ENCODE measurements around the gene WDR59. TPM values are rescaled to one million over a fixed set of nuclear protein-coding genes. Genes with fewer than 3 reads are reported as not detected.
A peak's percentile ranks its signal among the peaks of the same experiment; 100 is the strongest.

The WDR59 gene
- total RNA-seq, 2 donors from 2014 or later, result 105 to 110 TPM

- no peak for DNase-seq
- Mint-ChIP-seq H3K27ac (no peak overlapping the region), H3K4me1 (no peaks in the 10 kb centered on the region), H3K9me3 (no peaks in the 10 kb centered on the region), H3K27me3 (ENCODE audit: insufficient read depth) (no peaks in the 10 kb centered on the region), H3K4me3 (no peak overlapping the region), H3K36me3 (ENCODE audit: low read depth) (peaks cover 9% of the 10 kb centered on the region)
- no peak overlapping the region for H3K9ac ChIP-seq (ENCODE audit: extremely low read depth, low read length, poor library complexity, severe bottlenecking)
- H3K4me1 ChIP-seq (ENCODE audit: control insufficient read depth, insufficient read depth, low read length), result no peaks in the 10 kb centered on the region
- no peaks in the 10 kb centered on the region for H3K36me3 ChIP-seq (ENCODE audit: control insufficient read depth, insufficient read depth, low read length)
- 82% methylated on average over 3 of the region's 3 CpGs for WGBS, 2 experiments (ENCODE audit: insufficient coverage in 1 of 2, insufficient read length in 1 of 2)
- H3K4me3 ChIP-seq (ENCODE audit: low read length), result no peak overlapping the region
- peak overlapping the region; percentile 59 for H3K27ac ChIP-seq (ENCODE audit: low read depth, low read length)
- H3K27me3 ChIP-seq (ENCODE audit: control insufficient read depth, insufficient read depth, low read length, poor library complexity, severe bottlenecking), result no peaks in the 10 kb centered on the region
- TF ChIP-seq CTCF (conservative IDR thresholded peaks at IDR 0.05), result no peak
- H3K9me3 ChIP-seq (ENCODE audit: control insufficient read depth, low read length), result peaks cover 5% of the 10 kb centered on the region
Observed at GRCh38 chr16:75011634-75012307, 26.8 kb upstream of the WDR59 start.

- no peaks in the 10 kb centered on the region for H3K27me3 Mint-ChIP-seq (ENCODE audit: insufficient read depth)
- H3K4me1 ChIP-seq (ENCODE audit: control insufficient read depth, insufficient read depth, low read length), result no peaks in the 10 kb centered on the region
- no peak overlapping the region for H3K9ac ChIP-seq (ENCODE audit: extremely low read depth, low read length, poor library complexity, severe bottlenecking)
- H3K27ac ChIP-seq (ENCODE audit: low read depth, low read length), result no peak overlapping the region
- H3K4me3 ChIP-seq (ENCODE audit: low read length), result no peak overlapping the region
- no peak for TF ChIP-seq CTCF (conservative IDR thresholded peaks at IDR 0.05)
- no peak overlapping the region for H3K27ac Mint-ChIP-seq
- H3K4me3 Mint-ChIP-seq, result no peak overlapping the region
- H3K9me3 Mint-ChIP-seq, result no peaks in the 10 kb centered on the region
- no peaks in the 10 kb centered on the region for H3K27me3 ChIP-seq (ENCODE audit: control insufficient read depth, insufficient read depth, low read length, poor library complexity, severe bottlenecking)
- H3K4me1 Mint-ChIP-seq, result no peaks in the 10 kb centered on the region
- peaks cover 8% of the 10 kb centered on the region for H3K36me3 Mint-ChIP-seq (ENCODE audit: low read depth)
- DNase-seq, result no peak
- H3K9me3 ChIP-seq (ENCODE audit: control insufficient read depth, low read length), result peaks cover 5% of the 10 kb centered on the region
- 93 to 100% methylated on average over 1 to 3 of the region's 3 CpGs for WGBS, 2 experiments (ENCODE audit: insufficient coverage in 1 of 2, insufficient read length in 1 of 2)
- H3K36me3 ChIP-seq (ENCODE audit: control insufficient read depth, insufficient read depth, low read length), result no peaks in the 10 kb centered on the region
Observed at GRCh38 chr16:75010427-75010826, 25.5 kb upstream of the WDR59 start.

DNA sequence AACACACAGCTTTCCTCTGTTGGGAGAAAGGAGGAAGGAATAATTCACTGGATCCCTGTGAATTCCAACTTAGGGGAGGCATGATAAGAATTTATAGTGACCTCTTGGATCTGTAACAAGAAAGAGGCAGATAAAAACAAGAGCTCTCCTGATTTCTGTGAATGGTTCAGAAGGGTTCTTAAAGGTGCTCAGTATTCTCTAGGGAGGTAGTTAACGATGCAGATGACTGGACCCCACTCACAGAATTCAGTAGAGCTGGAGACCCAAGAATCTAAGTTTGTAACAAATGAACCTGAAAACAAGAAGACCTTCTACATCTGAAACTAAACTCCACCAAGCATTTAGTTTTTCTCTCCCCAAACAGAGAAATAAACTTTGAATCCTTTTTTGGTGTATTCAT lies 22.5 kb upstream of the WDR59 start:
- Histone ChIP-seq H3K4me1 (ENCODE audit: control insufficient read depth, insufficient read depth, low read length) (no peaks in the 10 kb centered on the region), H3K36me3 (ENCODE audit: control insufficient read depth, insufficient read depth, low read length) (no peaks in the 10 kb centered on the region), H3K4me3 (ENCODE audit: low read length) (no peak overlapping the region), H3K9ac (ENCODE audit: extremely low read depth, low read length, poor library complexity, severe bottlenecking) (no peak overlapping the region), H3K27ac (ENCODE audit: low read depth, low read length) (no peak overlapping the region), H3K27me3 (ENCODE audit: control insufficient read depth, insufficient read depth, low read length, poor library complexity, severe bottlenecking) (no peaks in the 10 kb centered on the region), H3K9me3 (ENCODE audit: control insufficient read depth, low read length) (peaks cover 5% of the 10 kb centered on the region)
- TF ChIP-seq CTCF (conservative IDR thresholded peaks at IDR 0.05), result no peak
- Mint-ChIP-seq H3K4me1 (peaks cover 12% of the 10 kb centered on the region), H3K27me3 (ENCODE audit: insufficient read depth) (no peaks in the 10 kb centered on the region), H3K9me3 (no peaks in the 10 kb centered on the region), H3K27ac (no peak overlapping the region), H3K36me3 (ENCODE audit: low read depth) (peaks cover 10% of the 10 kb centered on the region), H3K4me3 (no peak overlapping the region)
- DNase-seq, result no peak
- WGBS, 2 experiments (ENCODE audit: insufficient coverage in 1 of 2, insufficient read length in 1 of 2), result 86 to 94% methylated on average over 1 of the region's 1 CpG
